Neuron (in vitro differentiated cells): Measurements from ENCODE around the gene UCP2.

Source experiments
- H2AFZ ChIP-seq: one replicate; pipeline ENCODE4 v1.6.1; 2013; ENCODE audit warnings: low read depth, mild to moderate bottlenecking, inconsistent platforms, low read length, moderate library complexity
- H3K27me3 ChIP-seq: one replicate; pipeline ENCODE4 v1.6.1; 2013; ENCODE audit warnings: low read length; ENCODE audit not compliant: insufficient read depth
- H3K36me3 ChIP-seq: one replicate; pipeline ENCODE4 v1.6.1; 2013; ENCODE audit warnings: low read length; ENCODE audit not compliant: insufficient read depth
- H3K4me1 ChIP-seq: one replicate; pipeline ENCODE4 v1.6.1; 2013; ENCODE audit warnings: low read length; ENCODE audit not compliant: insufficient read depth
- H3K4me3 ChIP-seq: 2 replicates; pipeline ENCODE4 v1.5.1; 2013; ENCODE audit warnings: mild to moderate bottlenecking, low read length, moderate library complexity
- H3K9me3 ChIP-seq: one replicate; pipeline ENCODE4 v1.6.1; 2013; ENCODE audit warnings: low read length

The UCP2 gene

DNA sequence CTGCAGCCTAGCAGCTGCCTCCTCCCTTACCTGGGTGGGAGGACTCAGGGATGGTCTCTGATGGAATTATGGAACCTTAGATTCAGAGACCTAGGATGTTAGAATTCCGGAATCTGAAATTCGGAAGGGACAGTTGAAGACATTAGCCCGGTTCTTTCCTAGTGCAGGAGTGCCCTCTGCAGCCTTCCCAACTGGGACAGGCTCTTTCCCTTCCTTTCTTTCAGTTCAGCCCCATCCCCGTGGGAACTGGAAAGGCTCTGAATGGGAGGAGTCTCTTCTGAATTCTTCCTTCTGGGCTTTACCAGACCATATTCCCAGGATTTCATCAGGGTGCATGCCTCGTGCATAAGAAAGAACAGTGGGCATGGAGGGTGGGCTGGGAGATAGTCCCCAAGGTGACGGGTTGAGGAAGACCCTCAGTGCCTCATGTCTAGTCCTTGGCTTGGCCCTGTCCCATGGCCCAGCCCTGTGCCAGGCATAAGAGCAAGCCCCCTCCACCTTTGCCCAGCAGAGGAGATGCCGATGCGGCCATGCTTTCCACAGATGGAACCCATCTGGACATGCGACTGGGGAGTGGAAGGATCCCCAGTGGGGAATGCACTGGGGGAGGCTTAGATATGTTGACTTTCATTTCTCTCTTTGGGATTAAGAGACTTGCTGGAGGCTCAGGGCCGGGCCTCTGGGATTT is 17.4 kb downstream of the UCP2 start:
- H3K27me3 ChIP-seq = no peaks in the 10 kb centered on the region
- H3K36me3 ChIP-seq = no peaks in the 10 kb centered on the region

DNA sequence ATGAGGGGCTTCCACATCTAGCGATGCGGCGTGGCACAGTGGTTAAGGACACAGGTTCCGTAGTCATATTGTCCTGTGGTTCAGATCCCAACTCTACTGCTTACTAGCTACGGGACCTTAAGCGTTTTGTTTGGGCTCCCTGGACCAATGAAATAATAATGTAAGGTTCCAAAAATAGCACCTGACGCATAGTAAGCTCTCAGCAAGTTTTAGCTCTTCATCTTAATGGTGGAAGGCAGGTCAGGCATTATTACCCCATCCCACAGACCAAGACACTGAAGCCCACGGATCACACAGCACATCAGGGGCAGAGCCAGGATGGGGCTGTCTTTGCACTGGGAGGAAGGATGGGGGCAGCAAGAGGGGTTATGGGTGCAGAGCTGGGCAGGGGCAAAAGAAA is 18.8 kb downstream of the UCP2 start:
- Histone ChIP-seq H2AFZ (no peak overlapping the region), H3K4me3 (no peak overlapping the region), H3K36me3 (no peaks in the 10 kb centered on the region), H3K4me1 (no peaks in the 10 kb centered on the region), H3K27me3 (no peaks in the 10 kb centered on the region), H3K9me3 (no peaks in the 10 kb centered on the region)

More for the DNA sequence above, 17.4 kb downstream of the UCP2 start:
- Histone ChIP-seq H2AFZ (no peak overlapping the region), H3K4me1 (no peaks in the 10 kb centered on the region), H3K9me3 (no peaks in the 10 kb centered on the region), H3K4me3 (no peak overlapping the region)

DNA sequence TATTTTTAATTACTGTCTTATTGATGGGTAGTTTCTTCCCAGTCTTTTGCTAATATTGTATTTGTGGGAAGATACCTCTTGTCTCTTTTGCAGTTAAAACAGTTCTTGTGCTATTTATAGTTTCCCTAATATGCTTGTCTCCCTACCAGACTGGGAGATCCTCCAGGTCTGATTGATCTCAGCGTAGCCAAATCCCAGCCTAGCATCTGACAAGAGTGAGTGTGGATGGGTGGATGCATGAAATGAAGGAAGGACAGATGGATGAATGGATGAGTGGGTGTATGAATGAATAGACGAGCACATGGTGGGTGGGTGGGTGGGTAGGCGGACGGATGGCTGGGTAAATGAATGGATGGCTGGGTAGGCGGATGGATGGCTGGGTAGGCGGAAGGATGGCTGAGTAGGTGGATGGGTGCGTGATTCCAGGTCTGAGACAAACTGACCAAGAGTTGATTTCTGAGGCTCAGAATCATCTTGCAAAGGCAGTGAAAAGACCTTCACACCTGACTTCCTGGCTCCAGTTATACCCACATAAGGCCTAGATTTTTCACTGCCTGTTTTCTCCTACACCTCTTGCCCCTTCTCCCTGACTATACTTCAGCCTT is 20.4 kb downstream of the UCP2 start:
- Histone ChIP-seq H2AFZ (no peak overlapping the region), H3K27me3 (no peaks in the 10 kb centered on the region), H3K4me3 (no peak overlapping the region), H3K9me3 (no peaks in the 10 kb centered on the region), H3K4me1 (no peaks in the 10 kb centered on the region), H3K36me3 (no peaks in the 10 kb centered on the region)

DNA sequence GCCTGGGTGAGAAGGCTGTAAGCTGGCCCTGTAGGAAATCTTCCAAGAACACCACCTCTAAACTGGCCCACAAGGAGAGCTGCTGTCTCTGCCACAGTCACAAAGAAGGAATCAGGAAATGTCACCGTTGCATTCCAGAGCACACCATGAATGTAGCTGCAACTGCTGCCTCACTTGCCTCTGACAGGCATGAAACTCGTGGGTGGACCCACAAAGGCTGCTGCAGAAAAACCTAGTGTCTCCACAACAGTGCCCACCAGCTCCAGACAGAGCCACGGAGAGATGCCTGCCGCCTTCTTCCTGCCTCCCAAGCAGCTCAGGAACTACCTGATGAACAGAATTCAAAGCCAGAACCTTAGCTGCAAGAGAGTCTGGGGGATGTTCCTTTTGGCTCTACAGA is 21.3 kb downstream of the UCP2 start:
- Histone ChIP-seq H2AFZ (no peak overlapping the region), H3K36me3 (no peaks in the 10 kb centered on the region), H3K27me3 (no peaks in the 10 kb centered on the region), H3K9me3 (no peaks in the 10 kb centered on the region), H3K4me1 (peaks cover 1% of the 10 kb centered on the region), H3K4me3 (no peak overlapping the region)

DNA sequence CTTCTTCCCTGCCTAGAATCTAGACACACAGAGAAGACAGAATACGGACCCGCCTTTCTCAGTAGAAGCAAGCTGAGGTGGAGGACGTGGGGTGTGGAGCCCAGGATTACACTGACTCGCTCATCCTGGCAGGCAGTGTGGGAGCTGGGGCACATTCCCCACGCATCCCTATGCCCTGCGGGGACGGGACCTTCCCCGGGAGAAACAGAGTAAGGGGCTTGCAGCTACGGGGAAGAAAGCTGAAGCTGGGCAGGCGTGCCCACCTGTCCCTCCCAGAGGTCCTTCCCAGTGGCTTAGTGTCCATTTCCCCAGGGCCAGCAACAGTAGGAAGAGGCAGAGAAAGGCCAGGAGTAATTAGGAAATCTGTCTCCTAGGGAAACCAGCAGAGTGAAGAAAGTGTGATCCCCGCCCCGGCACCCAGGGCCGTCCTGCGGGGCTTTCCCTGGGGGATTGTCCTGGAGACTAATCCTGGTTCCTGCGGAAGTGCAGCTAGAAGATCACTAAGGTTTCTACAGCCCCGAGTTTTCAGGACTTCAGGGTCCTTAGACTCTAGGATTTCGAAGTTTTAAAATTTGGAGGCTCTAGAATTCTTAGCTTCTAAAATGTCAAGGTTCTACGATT is 24.0 kb downstream of the UCP2 start:
- peaks cover 6% of the 10 kb centered on the region for H3K4me1 ChIP-seq

DNA sequence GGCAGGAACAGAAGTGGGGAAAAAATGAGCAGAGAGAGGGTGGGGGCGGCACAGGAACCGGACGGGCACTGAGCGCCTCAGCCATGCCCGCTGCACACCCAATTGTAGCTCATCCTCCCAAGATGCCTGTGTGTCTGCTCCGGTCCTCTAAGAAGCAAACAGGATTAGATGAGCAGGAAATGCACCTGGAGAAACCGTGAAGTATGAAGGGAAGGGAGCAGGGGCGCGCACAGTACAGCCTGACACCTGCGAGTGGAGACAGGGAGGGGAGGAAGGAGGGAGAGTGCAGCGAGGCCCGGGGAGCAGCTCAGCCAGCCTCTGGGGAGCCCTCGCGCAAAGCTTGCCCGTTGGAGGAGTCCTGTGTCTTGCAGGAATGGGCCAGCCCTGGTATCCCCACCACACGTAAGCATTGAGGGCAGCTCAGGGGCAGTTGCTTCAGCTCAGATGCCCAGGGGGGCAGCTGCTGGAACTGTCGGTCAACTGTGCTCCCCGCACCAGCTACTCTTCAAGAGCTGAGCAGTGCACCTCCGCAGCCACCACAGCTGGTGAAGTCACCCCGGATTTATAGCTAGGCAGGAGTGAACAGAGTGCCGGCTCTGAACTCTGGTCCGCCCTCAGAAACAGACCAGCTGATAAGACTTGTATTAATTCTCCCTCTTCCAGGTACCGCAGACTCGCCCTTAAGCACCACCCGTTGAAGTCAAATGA is 24.8 kb downstream of the UCP2 start:
- no peak overlapping the region for H2AFZ ChIP-seq
- no peaks in the 10 kb centered on the region for H3K9me3 ChIP-seq
- H3K27me3 ChIP-seq = no peaks in the 10 kb centered on the region
- H3K4me1 ChIP-seq = peaks cover 6% of the 10 kb centered on the region
- H3K36me3 ChIP-seq = no peaks in the 10 kb centered on the region
- no peak overlapping the region for H3K4me3 ChIP-seq

More for the DNA sequence above, 24.0 kb downstream of the UCP2 start:
- Histone ChIP-seq H3K36me3 (no peaks in the 10 kb centered on the region), H3K4me3 (no peak overlapping the region), H3K27me3 (no peaks in the 10 kb centered on the region), H3K9me3 (no peaks in the 10 kb centered on the region), H2AFZ (no peak overlapping the region)

DNA sequence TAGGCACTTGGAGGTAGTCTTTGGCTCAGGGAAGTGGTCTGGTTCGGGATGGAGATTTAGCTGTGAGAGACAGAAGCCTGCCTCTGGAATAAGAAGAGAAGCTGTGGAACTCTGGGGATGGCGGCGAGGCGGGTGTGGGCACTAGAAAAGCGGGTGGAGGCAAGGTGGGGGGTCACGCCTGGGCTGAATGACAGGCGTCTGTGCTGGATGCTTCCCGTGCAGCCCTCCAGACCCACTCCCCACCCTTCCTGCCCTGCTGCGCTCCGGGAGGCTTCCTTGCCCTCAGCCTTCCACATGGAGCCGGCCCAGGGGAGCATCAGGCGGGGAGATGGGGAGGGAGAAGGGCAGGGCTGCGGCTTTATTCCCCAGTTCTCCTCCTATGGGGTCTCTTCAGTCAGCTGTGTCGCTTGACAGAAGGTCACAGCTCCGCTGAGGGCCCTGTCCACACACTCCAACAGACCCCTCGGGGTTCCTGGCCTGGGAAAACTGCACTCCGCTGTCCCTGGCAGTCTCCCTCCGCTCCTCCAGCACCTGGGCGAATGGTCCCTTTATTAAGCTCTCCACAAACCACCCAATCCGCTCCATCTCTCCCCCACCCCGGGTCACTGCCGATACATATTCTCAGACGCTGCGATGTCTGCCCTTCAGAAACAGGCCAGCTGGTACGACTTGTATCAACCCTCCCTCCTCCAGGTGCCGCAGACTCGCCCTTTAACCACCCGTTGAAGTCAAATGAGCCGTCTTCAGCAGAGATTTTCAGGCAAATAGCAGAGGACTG is 25.6 kb downstream of the UCP2 start:
- Histone ChIP-seq H3K4me1 (peaks cover 6% of the 10 kb centered on the region), H3K27me3 (no peaks in the 10 kb centered on the region), H3K4me3 (no peak overlapping the region), H3K36me3 (no peaks in the 10 kb centered on the region), H2AFZ (no peak overlapping the region), H3K9me3 (no peaks in the 10 kb centered on the region)

DNA sequence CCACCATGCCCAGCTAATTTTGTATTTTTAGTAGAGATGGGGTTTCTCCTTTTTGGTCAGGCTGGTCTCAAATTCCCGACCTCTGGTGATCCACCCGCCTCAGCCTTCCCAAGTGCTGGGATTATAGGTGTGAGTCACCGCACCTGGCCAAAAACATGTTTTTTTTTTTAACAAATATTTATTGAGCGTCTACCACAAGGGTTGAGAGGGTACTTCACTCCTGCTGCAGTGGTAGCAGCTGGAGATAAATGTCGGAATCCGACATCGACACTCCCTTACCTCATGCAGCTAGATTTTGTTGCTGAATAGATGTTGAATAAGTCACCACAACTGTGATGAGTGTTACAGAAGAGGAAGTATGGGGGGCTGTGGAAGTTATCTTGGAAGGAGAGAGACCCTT is 30.8 kb downstream of the UCP2 start:
- Histone ChIP-seq H2AFZ (no peak overlapping the region), H3K27me3 (no peaks in the 10 kb centered on the region), H3K9me3 (no peaks in the 10 kb centered on the region), H3K4me1 (peaks cover 9% of the 10 kb centered on the region), H3K4me3 (no peak overlapping the region), H3K36me3 (no peaks in the 10 kb centered on the region)

DNA sequence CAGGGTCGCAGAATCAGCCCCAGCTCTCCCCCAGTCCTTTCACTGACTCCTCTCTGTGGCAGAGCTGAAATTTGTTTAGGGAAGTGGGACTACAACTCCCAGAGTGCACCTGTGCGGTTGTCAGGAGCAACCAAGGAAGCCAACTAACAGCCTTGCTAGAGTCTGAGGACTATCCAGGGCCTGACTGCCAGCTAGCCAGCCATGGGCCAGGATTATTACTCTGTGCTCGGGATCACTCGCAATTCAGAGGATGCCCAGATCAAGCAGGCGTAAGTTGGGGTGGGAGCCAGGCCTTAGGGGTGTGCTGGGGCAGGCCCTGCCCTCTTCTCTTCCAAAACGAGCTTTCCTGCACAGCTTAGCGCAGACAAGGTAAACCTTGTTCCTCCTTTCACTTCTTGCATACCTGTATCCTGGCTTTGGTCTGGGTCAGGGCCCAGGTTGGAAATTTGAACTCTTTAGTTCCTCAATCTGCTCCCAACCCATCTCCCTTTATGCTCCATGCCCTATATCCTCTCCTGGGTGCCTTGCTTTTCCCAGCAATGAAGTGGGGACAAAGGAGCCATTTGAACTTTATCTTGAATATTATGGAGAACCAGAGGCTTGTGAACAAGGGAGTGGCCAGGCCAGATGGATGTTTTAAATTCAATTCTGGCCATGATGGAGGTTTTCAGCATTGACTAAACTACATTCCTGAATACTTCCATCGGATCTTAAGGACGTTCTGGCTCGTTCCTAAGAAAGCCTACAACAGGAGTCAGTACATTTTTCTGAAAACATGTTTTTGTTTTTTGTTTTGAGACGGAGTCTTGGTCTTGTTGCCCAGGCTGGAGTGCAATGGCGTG is 31.6 kb downstream of the UCP2 start, which contains the start of gene DNAJB13:
TSS of gene DNAJB13 (plus strand) at position 158 of the 842 bp plus-strand sequence. CDS start at position 202, 44 bp downstream.
- Histone ChIP-seq H2AFZ (peak within 1 kb of the TSS; percentile 19), H3K9me3 (no peaks in the 10 kb centered on the region), H3K4me3 (peak within 1 kb of the TSS; percentile 7), H3K27me3 (no peaks in the 10 kb centered on the region), H3K36me3 (no peaks in the 10 kb centered on the region), H3K4me1 (peaks cover 6% of the 10 kb centered on the region)

DNA sequence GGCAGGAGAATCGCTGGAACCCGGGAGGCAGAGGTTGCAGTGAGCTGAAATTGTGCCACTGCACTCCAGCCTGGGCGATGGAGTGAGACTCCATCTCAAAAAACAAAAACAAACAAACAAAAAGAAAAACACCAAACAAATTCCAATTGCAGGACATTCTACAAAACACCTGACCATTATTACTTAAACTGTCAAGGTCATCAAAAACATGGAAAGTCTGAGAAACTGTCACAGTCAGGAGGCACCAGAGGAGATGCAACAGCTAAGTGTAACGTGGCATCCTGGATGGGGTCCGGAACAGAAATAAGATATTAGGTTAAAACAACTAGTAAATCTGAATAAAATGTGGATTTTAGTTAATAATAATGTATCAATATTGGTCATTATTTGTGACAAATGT is 32.7 kb downstream of the UCP2 start:
- no peaks in the 10 kb centered on the region for H3K9me3 ChIP-seq
- H3K36me3 ChIP-seq = no peaks in the 10 kb centered on the region
- peaks cover 3% of the 10 kb centered on the region for H3K4me1 ChIP-seq
- no peaks in the 10 kb centered on the region for H3K27me3 ChIP-seq
- H2AFZ ChIP-seq = no peak overlapping the region
- H3K4me3 ChIP-seq = no peak overlapping the region

DNA sequence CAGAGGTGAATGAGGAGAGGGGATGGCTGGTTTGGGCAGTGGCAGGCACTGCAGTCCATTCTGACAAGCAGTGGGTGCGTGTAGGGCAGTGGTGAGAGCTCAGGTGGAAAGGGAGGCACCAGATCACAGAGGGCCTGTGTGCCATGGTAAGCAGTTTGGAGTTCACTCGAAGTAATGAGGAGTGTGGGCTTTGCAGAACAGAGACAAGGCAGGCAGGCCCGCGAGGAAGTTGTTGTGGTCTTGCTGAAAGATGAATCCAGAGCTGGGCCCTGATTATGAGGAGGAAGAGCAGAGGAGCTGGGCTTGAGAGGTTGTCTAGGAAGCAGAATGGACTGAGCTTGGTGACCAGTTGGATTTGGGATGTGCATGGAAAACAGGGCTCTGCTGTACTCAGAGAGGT is 33.4 kb downstream of the UCP2 start:
- no peak overlapping the region for H3K4me3 ChIP-seq
- no peaks in the 10 kb centered on the region for H3K27me3 ChIP-seq
- no peaks in the 10 kb centered on the region for H3K9me3 ChIP-seq
- peaks cover 3% of the 10 kb centered on the region for H3K4me1 ChIP-seq
- no peak overlapping the region for H2AFZ ChIP-seq
- no peaks in the 10 kb centered on the region for H3K36me3 ChIP-seq
